A549 (cell line): ENCODE results near the gene SLC25A39. TPM values are rescaled to one million over a fixed set of nuclear protein-coding genes. Genes with fewer than 3 reads are reported as not detected.

Experiments used
- ATAC-seq, 2 experiments: fragments of 200-7000 bp in 1 of 2; fragments of >200 bp in 1 of 2; cut with Nextera tagmentation in 1 of 2; cut with Tn5 transposase in 1 of 2; 3 replicates each; pipeline versions ENCODE4 v1.8.0 to v1.9.1; 2018 to 2020; ENCODE audit warnings: mild to moderate bottlenecking in 1 of 2, moderate library complexity in 1 of 2
- CTCF ChIA-PET: fragments of 300-600 bp; sonication (Branson Sonifier 250); formaldehyde crosslinking; extraction: SDS; loops from one replicate; lab custom pipeline; 2021; ENCODE audit warnings: antibody characterized with exemption, inconsistent platforms; lab: Yijun Ruan, JAX
- POLR2A ChIA-PET: fragments of 350-600 bp; formaldehyde crosslinking; extraction: SDS; loops from one replicate; lab custom pipeline; 2021; ENCODE audit warnings: antibody characterized with exemption, inconsistent platforms; lab: Yijun Ruan, JAX
- DNase-seq, 2 experiments: peaks; one replicate each; pipeline versions ENCODE4 v3.0.0 to v3.0.0-alpha.2; 2011 to 2016; ENCODE audit warnings: low read depth in 1 of 2, low spot score in 1 of 2
- FAIRE-seq: peaks from 2 replicates; lab custom pipeline; 2011; peaks lifted over from hg19 to GRCh38; lab: Jason Lieb, UNC
- H3K27ac ChIP-seq, 2 experiments: fragments of >200 bp; sonication (Bioruptor Twin); formaldehyde crosslinking; 3 replicates each; pipeline ENCODE4 v1.5.1; 2016 to 2017
- H3K4me1 ChIP-seq: fragments of >200 bp; sonication (Bioruptor Twin); formaldehyde crosslinking; 3 replicates; pipeline ENCODE4 v1.6.1; 2016
- H3K4me2 ChIP-seq: fragments of >200 bp; sonication (Bioruptor Twin); formaldehyde crosslinking; 3 replicates; pipeline ENCODE4 v1.6.1; 2016
- H3K4me3 ChIP-seq: fragments of >200 bp; sonication (Bioruptor Twin); formaldehyde crosslinking; 3 replicates; pipeline ENCODE4 v1.5.1; 2016
- H3K9me3 ChIP-seq: fragments of >200 bp; sonication (Bioruptor Twin); formaldehyde crosslinking; 3 replicates; pipeline ENCODE4 v1.6.1; 2016
- CHD2 ChIP-seq: fragments of 150-350 bp; IDR thresholded peaks from 2 replicates; pipeline ENCODE4 v1.6.1; 2014; ENCODE audit warnings: low read length; ENCODE audit not compliant: partially characterized antibody
- EP300 ChIP-seq, 2 experiments: fragments of >200 bp; sonication (Bioruptor Twin); formaldehyde crosslinking; IDR thresholded peaks; 2 replicates in 1 of 2; 3 replicates in 1 of 2; pipeline ENCODE4 v1.6.1; 2016 to 2017
- ESRRA ChIP-seq: fragments of 150-350 bp; IDR thresholded peaks from 2 replicates; pipeline ENCODE4 v1.6.1; 2014; ENCODE audit warnings: mild to moderate bottlenecking, low read length, borderline replicate concordance
- FOXS1 ChIP-seq: fragments of 250-450 bp; sonication (Bioruptor Pico); IDR thresholded peaks from 2 replicates; pipeline ENCODE4 v1.5.0; 2020; ENCODE audit warnings: mild to moderate bottlenecking, moderate library complexity
- HDAC2 ChIP-seq: fragments of 200-600 bp; sonication (generic); IDR thresholded peaks from 2 replicates; pipeline ENCODE4 v1.6.1; 2016
- HOXB5 ChIP-seq: fragments of 250-450 bp; sonication (Bioruptor Pico); IDR thresholded peaks from 2 replicates; pipeline ENCODE4 v1.5.0; 2020; ENCODE audit warnings: mild to moderate bottlenecking, moderate library complexity
- MAFK ChIP-seq: fragments of 450-650 bp; IDR thresholded peaks from 2 replicates; pipeline ENCODE4 v1.6.1; 2014; ENCODE audit not compliant: partially characterized antibody
- MYC ChIP-seq: IDR thresholded peaks from 2 replicates; pipeline ENCODE4 v1.6.1; 2012; ENCODE audit warnings: mild to moderate bottlenecking, inconsistent platforms, low read length, improper control_type of control experiment, borderline replicate concordance
- NR3C1 ChIP-seq: fragments of >200 bp; sonication (Bioruptor Twin); formaldehyde crosslinking; IDR thresholded peaks from 3 replicates; pipeline ENCODE4 v1.6.1; 2017
- PHF8 ChIP-seq: fragments of 200-600 bp; sonication (generic); IDR thresholded peaks from 2 replicates; pipeline ENCODE4 v1.6.1; 2016; ENCODE audit warnings: low read depth, mild to moderate bottlenecking, antibody characterized with exemption, moderate library complexity, borderline replicate concordance
- POLR2A ChIP-seq: IDR thresholded peaks from 2 replicates; pipeline ENCODE4 v1.6.1; 2012; ENCODE audit warnings: mild to moderate bottlenecking, low read length
- RAD21 ChIP-seq, 2 experiments: fragments of >200 bp in 1 of 2; sonication (Bioruptor Twin) in 1 of 2; formaldehyde crosslinking in 1 of 2; IDR thresholded peaks in 1 of 2; conservative IDR thresholded peaks in 1 of 2; 2 replicates in 1 of 2; 3 replicates in 1 of 2; pipeline ENCODE4 v1.6.1; 2012 to 2018; ENCODE audit warnings: inconsistent platforms in 1 of 2
- RFX5 ChIP-seq: fragments of 450-650 bp; IDR thresholded peaks from 2 replicates; pipeline ENCODE4 v1.7.1; 2014; ENCODE audit warnings: antibody characterized with exemption, mild to moderate bottlenecking, moderate library complexity
- RNF2 ChIP-seq: fragments of 200-600 bp; sonication (generic); IDR thresholded peaks from 2 replicates; pipeline ENCODE4 v1.6.1; 2016; ENCODE audit warnings: low read depth, mild to moderate bottlenecking, antibody characterized with exemption, moderate library complexity, borderline replicate concordance
- TFCP2L1 ChIP-seq: fragments of 250-450 bp; sonication (Bioruptor Pico); IDR thresholded peaks from 2 replicates; pipeline ENCODE4 v1.5.0; 2021; ENCODE audit warnings: mild to moderate bottlenecking
- ZC3H11A ChIP-seq: fragments of 450-650 bp; IDR thresholded peaks from 2 replicates; pipeline ENCODE4 v1.6.1; 2014; ENCODE audit warnings: antibody characterized with exemption, mild to moderate bottlenecking
- ZFP36 ChIP-seq: fragments of 450-650 bp; IDR thresholded peaks from 2 replicates; pipeline ENCODE4 v1.6.1; 2014; ENCODE audit warnings: borderline replicate concordance; ENCODE audit not compliant: partially characterized antibody
- WGBS: methylation state at CpG from one replicate; pipeline ENCODE4 v1.1.6; 2017; ENCODE audit errors: missing lambda C conversion rate; 5-methylcytosine and 5-hydroxymethylcytosine counted together
- polyA plus RNA-seq, 4 experiments: library from polyadenylated mRNA; depleted of rRNA in 3 of 4; stranded (reverse); fragments of >200 nt; fragmentation: RNase III in 1 of 4; extraction: RNeasy Plus Mini Kit Qiagen cat#74134 plus additional on column Dnase treatment in 1 of 4; gene quantifications; 2 replicates in 3 of 4; 3 replicates in 1 of 4; pipeline ENCODE4 v1.2.3, GENCODE V29; 2011 to 2017
- TF ChIP-seq, protein P1 (sequence below): IDR thresholded peaks from 2 replicates; pipeline ENCODE4 v1.6.1; 2012; ENCODE audit warnings: low read depth, borderline replicate concordance
- TF ChIP-seq, protein P2 (sequence below): fragments of 150-350 bp; IDR thresholded peaks from 2 replicates; pipeline ENCODE4 v1.6.1; 2014; ENCODE audit warnings: low read depth, mild to moderate bottlenecking, low read length
- TF ChIP-seq, protein P3 (sequence below): IDR thresholded peaks from 2 replicates; pipeline ENCODE4 v1.6.1; 2012
- TF ChIP-seq, protein P4 (sequence below): fragments of >200 bp; sonication (Bioruptor Twin); formaldehyde crosslinking; IDR thresholded peaks from 3 replicates; pipeline ENCODE4 v1.5.1; 2016

SLC25A39 gene
- polyA plus RNA-seq, 2 of the 4 experiments (the other 2 are of a cell fraction): 80.9 to 154 TPM

DNA sequence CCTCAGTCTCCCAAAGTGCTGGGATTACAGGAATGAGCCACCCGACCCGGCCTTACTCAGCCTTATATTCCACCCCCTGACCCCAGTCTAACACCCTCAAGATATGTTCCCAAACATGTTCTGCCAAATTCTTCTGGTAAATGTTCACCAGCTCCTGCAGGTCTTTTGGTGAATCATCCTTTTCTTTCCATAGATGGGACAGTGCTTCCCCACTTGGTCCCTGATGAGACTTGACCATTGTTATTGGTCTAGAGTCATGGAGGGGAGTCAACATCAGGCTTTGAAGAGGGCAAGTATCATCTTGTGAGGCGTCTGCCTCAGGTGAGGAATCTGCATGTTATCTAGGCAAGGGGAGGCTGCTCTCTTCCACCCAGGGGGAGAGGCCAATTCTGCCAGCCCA, 26.6 kb downstream of the SLC25A39 start:
- Histone ChIP-seq H3K4me3 (no peak overlapping the region), H3K4me2 (no peak overlapping the region), H3K27ac (no peak overlapping the region), H3K9me3 (no peaks in the 10 kb centered on the region), H3K4me1 (no peaks in the 10 kb centered on the region)
- DNase-seq (no peak), FAIRE-seq (no peak), ATAC-seq (no peak; a peak in 1 of 6 replicates)
- POLR2A ChIA-PET: no interaction called here
- CTCF ChIA-PET: interaction anchor here (1.1 kb wide), 1 partner anchor 87 kb away, joined by 3 read pairs; no protein-coding TSS in a partner anchor
- 24% methylated on average over 3 of the region's 3 CpGs for WGBS
- TF ChIP-seq RNF2: no peak

DNA sequence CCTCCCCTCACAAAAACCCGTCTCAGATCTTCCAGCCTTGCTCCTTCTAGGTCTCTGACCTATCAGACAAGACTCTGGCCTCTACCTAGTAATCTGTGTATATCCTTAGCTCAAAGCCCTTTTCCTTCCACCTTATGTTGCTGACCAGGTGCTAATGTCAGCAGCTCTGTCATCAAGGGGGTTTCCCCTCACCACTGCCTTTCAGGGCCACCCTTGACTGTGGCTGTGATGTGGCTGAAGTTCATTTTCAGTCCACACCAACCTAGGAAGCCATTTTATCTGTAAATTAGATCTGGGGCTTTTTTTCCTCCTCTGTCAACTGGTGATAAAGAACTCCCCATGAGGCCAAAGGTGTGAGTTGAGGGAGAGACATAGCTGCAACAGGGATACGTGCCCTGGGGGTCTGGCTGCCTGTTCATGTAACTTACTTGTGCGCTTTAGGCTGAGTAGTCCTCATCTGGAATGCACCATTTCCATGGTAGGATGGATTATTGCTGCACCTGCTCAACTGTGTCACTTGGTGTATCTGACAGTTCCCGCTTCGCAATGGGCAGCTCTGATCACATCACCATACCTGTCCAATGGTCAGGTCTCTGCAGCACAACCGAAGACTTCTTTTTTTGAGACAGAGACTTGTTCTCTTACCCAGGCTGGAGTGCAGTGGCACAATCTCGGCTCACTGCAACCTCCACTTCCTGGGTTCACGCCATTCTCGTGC, 31.0 kb downstream of the SLC25A39 start:
- DNase-seq: no peak
- WGBS: 39% methylated on average over 9 of the region's 9 CpGs
- no peak for ATAC-seq
- no peak overlapping the region for H3K4me2 ChIP-seq
- CTCF ChIA-PET: interaction anchor here (0.6 to 2.5 kb wide), 6 partner anchors 11 to 496 kb away, joined by 3 to 10 read pairs (median 3); no protein-coding TSS in a partner anchor
- TF ChIP-seq HOXB5 (no peak), FOXS1 (no peak), MAFK (no peak), RFX5 (no peak), ZC3H11A (no peak), MYC (no peak)
- TF ChIP-seq, protein P1, sequence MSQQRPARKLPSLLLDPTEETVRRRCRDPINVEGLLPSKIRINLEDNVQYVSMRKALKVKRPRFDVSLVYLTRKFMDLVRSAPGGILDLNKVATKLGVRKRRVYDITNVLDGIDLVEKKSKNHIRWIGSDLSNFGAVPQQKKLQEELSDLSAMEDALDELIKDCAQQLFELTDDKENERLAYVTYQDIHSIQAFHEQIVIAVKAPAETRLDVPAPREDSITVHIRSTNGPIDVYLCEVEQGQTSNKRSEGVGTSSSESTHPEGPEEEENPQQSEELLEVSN: no peak
- FAIRE-seq: no peak
- H3K27ac ChIP-seq: no peak overlapping the region
- H3K4me1 ChIP-seq: no peaks in the 10 kb centered on the region
- H3K4me3 ChIP-seq: no peak overlapping the region
- POLR2A ChIA-PET: no interaction called here
- no peaks in the 10 kb centered on the region for H3K9me3 ChIP-seq

DNA sequence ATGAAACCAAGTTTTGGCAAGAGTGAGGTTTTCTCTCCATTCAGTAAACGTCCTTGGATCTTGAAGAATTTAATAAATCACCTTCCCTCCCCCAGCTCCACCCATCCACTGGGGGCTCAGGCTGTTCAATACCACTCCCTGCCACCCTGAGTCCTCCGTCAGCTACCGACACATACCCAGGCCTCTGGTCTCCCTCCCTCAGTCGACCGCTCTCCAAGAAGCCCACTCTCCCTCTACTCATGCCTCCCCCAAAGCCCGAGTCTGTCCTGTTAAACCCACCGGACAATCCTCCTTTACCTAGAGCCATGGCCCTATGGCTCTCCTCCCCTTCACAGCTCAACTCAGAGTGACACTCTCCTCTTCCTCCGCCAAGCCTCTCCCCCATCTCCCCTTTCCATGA, 37.0 kb downstream of the SLC25A39 start:
- 72% methylated on average over 8 of the region's 8 CpGs for WGBS
- TF ChIP-seq TFCP2L1 (CRISPR knock-in tag) (no peak), NR3C1 (no peak), HDAC2 (no peak), POLR2A (no peak), ZFP36 (no peak), PHF8 (no peak), MAFK (no peak), ESRRA (no peak), CHD2 (no peak), EP300 (IDR thresholded peaks at IDR 0.05) (no peak), RAD21 (conservative IDR thresholded peaks at IDR 0.05 in 1 of 2, IDR thresholded peaks at IDR 0.05 in 1 of 2) (no peak)
- TF ChIP-seq, protein P2, sequence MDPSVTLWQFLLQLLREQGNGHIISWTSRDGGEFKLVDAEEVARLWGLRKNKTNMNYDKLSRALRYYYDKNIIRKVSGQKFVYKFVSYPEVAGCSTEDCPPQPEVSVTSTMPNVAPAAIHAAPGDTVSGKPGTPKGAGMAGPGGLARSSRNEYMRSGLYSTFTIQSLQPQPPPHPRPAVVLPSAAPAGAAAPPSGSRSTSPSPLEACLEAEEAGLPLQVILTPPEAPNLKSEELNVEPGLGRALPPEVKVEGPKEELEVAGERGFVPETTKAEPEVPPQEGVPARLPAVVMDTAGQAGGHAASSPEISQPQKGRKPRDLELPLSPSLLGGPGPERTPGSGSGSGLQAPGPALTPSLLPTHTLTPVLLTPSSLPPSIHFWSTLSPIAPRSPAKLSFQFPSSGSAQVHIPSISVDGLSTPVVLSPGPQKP: no peak
- TF ChIP-seq, protein P3, sequence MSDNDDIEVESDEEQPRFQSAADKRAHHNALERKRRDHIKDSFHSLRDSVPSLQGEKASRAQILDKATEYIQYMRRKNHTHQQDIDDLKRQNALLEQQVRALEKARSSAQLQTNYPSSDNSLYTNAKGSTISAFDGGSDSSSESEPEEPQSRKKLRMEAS: no peak
- TF ChIP-seq, protein P4, sequence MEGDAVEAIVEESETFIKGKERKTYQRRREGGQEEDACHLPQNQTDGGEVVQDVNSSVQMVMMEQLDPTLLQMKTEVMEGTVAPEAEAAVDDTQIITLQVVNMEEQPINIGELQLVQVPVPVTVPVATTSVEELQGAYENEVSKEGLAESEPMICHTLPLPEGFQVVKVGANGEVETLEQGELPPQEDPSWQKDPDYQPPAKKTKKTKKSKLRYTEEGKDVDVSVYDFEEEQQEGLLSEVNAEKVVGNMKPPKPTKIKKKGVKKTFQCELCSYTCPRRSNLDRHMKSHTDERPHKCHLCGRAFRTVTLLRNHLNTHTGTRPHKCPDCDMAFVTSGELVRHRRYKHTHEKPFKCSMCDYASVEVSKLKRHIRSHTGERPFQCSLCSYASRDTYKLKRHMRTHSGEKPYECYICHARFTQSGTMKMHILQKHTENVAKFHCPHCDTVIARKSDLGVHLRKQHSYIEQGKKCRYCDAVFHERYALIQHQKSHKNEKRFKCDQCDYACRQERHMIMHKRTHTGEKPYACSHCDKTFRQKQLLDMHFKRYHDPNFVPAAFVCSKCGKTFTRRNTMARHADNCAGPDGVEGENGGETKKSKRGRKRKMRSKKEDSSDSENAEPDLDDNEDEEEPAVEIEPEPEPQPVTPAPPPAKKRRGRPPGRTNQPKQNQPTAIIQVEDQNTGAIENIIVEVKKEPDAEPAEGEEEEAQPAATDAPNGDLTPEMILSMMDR: no peak
- no peak overlapping the region for H3K4me3 ChIP-seq
- no peak overlapping the region for H3K27ac ChIP-seq
- ChIA-PET POLR2A (no interaction called here), CTCF (interaction anchor here (0.6 to 2.4 kb wide), 7 partner anchors 8 to 77 kb away, joined by 3 to 10 read pairs (median 4); no protein-coding TSS in a partner anchor)
- no peak for FAIRE-seq
- H3K4me2 ChIP-seq: no peak overlapping the region
- no peaks in the 10 kb centered on the region for H3K4me1 ChIP-seq
- no peak; a peak in 1 of 6 replicates for ATAC-seq
- no peaks in the 10 kb centered on the region for H3K9me3 ChIP-seq
- DNase-seq: no peak
